Right lobe of liver (tissue), 4 donors: ENCODE data around the gene TDRD1.

Experiments used
- POLR2A ChIP-seq: fragments of 450-650 bp; IDR thresholded peaks from one replicate; pipeline ENCODE4 v1.6.1; 2017; ENCODE audit warnings: antibody characterized with exemption, mild to moderate bottlenecking
- TF ChIP-seq, protein P1 (sequence below), 4 donors: fragments of 200-600 bp in 3 of 4; fragments of 450-650 bp in 1 of 4; IDR thresholded peaks; one replicate each; pipeline versions ENCODE4 v1.5.1 to v1.8.0; 2016 to 2022; ENCODE audit warnings: antibody characterized with exemption in 4 of 4, mild to moderate bottlenecking in 2 of 4
- donor health status: DM: no; HTN: no; CAD: no.
- donor health status: DM: no; HTN: no; CAD: no.
- donor health status: DM: no; HTN: yes; CAD: no.

DNA sequence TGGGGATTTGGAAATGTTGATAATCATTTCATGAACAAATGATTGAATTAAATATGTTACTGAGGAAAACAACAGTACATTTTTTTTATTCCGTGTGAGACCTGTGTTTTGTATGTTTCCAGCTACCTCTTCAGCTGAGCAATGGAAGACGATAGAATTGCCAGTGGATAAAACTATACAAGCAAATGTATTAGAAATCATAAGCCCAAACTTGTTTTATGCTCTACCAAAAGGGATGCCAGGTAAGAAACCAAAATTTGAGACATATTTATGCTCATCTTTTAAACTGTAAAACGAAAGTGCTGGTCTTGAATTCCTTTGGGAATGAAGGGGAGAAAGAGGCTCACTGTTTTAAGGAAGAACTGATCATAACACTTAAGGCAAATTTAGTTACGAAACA is 42.1 kb downstream of the TDRD1 start:
- TF ChIP-seq, protein P1, sequence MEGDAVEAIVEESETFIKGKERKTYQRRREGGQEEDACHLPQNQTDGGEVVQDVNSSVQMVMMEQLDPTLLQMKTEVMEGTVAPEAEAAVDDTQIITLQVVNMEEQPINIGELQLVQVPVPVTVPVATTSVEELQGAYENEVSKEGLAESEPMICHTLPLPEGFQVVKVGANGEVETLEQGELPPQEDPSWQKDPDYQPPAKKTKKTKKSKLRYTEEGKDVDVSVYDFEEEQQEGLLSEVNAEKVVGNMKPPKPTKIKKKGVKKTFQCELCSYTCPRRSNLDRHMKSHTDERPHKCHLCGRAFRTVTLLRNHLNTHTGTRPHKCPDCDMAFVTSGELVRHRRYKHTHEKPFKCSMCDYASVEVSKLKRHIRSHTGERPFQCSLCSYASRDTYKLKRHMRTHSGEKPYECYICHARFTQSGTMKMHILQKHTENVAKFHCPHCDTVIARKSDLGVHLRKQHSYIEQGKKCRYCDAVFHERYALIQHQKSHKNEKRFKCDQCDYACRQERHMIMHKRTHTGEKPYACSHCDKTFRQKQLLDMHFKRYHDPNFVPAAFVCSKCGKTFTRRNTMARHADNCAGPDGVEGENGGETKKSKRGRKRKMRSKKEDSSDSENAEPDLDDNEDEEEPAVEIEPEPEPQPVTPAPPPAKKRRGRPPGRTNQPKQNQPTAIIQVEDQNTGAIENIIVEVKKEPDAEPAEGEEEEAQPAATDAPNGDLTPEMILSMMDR (IDR thresholded peaks at IDR 0.05), result no peak
- TF ChIP-seq POLR2A, result no peak
